MCF 10A (cell line): Measurements from ENCODE around the gene RAB30. TPM values are rescaled to one million over a fixed set of nuclear protein-coding genes. Genes with fewer than 3 reads are reported as not detected.

ENCODE experiments used
- BruUV-seq: library from RNA; stranded (reverse); fragments of 400-500 nt; replicated peaks from 2 replicates; lab custom pipeline; 2021; lab: Mats Ljungman, UMichigan
- CTCF ChIA-PET: fragments of 300-600 bp; sonication (Branson Sonifier 250); formaldehyde crosslinking; extraction: SDS; loops from one replicate; lab custom pipeline; 2021; ENCODE audit warnings: antibody characterized with exemption, inconsistent platforms; lab: Yijun Ruan, JAX
- POLR2A ChIA-PET: fragments of 300-600, 350-650 bp; sonication (Branson Sonifier 250); formaldehyde crosslinking; extraction: SDS; loops from one replicate; lab custom pipeline; 2020; ENCODE audit warnings: antibody characterized with exemption, inconsistent platforms; lab: Yijun Ruan, JAX
- DNase-seq: peaks from one replicate; pipeline ENCODE4 v3.0.0-alpha.2; 2018; ENCODE audit not compliant: unreplicated experiment
- H3K27ac Mint-ChIP-seq: one replicate; pipeline ENCODE4 v1.8.0; 2022; ENCODE audit warnings: mild to moderate bottlenecking, low read depth, mixed read lengths; ENCODE audit not compliant: unreplicated experiment
- H3K27me3 Mint-ChIP-seq: one replicate; pipeline ENCODE4 v1.8.0; 2022; ENCODE audit warnings: mixed read lengths; ENCODE audit not compliant: insufficient read depth, unreplicated experiment
- H3K36me3 Mint-ChIP-seq: one replicate; pipeline ENCODE4 v1.8.0; 2022; ENCODE audit warnings: mild to moderate bottlenecking, moderate library complexity, mixed read lengths; ENCODE audit not compliant: insufficient read depth, unreplicated experiment
- H3K4me1 Mint-ChIP-seq: one replicate; pipeline ENCODE4 v1.8.0; 2022; ENCODE audit warnings: mixed read lengths; ENCODE audit not compliant: insufficient read depth, unreplicated experiment
- H3K4me3 Mint-ChIP-seq: one replicate; pipeline ENCODE4 v1.8.0; 2022; ENCODE audit warnings: mild to moderate bottlenecking, moderate library complexity, mixed read lengths; ENCODE audit not compliant: unreplicated experiment
- H3K9me3 Mint-ChIP-seq: one replicate; pipeline ENCODE4 v1.8.0; 2022; ENCODE audit warnings: mixed read lengths; ENCODE audit not compliant: unreplicated experiment
- intact Hi-C: fragments of 100-400 bp; cut with micrococcal nuclease; formaldehyde crosslinking; loops from 2 replicates; pipeline ENCODE4 v1.14.1; 2022
- total RNA-seq: library from RNA; stranded (reverse); gene quantifications from 2 replicates; pipeline ENCODE4 v1.2.3, GENCODE V29; 2022
- TF ChIP-seq, protein P1 (sequence below): fragments of 200-600 bp; IDR thresholded peaks from one replicate; pipeline ENCODE4 v1.8.0; 2022; ENCODE audit warnings: antibody characterized with exemption, mild to moderate bottlenecking; ENCODE audit not compliant: unreplicated experiment

The RAB30 gene
- total RNA-seq, 1 experiment from 2014 or later, result 12.5 TPM

- CTCF ChIA-PET, result interaction anchor here (0.6 to 3.2 kb wide), 8 partner anchors 11 to 202 kb away, joined by 3 to 21 read pairs (median 4); no protein-coding TSS in a partner anchor
- no TSS peak for BruUV-seq
- peak; percentile 62 for DNase-seq
- H3K9me3 Mint-ChIP-seq, result no peaks in the 10 kb centered on the region
- no peak overlapping the region for H3K4me3 Mint-ChIP-seq
- no peaks in the 10 kb centered on the region for H3K27me3 Mint-ChIP-seq
- POLR2A ChIA-PET, result interaction anchor here (0.6 to 7.3 kb wide), 26 partner anchors 8 to 216 kb away, joined by 3 to 188 read pairs (median 10); partner anchors contain the start of genes ANKRD42, CCDC90B, DDIAS and PCF11
- H3K4me1 Mint-ChIP-seq, result peaks cover 26% of the 10 kb centered on the region
- H3K36me3 Mint-ChIP-seq, result peaks cover 20% of the 10 kb centered on the region
- intact Hi-C loops, result loop anchor here (2.0 to 10.0 kb wide), 5 partner anchors 38 to 215 kb away; no protein-coding TSS in a partner anchor
- H3K27ac Mint-ChIP-seq, result no peak overlapping the region
- TF ChIP-seq, protein P1, sequence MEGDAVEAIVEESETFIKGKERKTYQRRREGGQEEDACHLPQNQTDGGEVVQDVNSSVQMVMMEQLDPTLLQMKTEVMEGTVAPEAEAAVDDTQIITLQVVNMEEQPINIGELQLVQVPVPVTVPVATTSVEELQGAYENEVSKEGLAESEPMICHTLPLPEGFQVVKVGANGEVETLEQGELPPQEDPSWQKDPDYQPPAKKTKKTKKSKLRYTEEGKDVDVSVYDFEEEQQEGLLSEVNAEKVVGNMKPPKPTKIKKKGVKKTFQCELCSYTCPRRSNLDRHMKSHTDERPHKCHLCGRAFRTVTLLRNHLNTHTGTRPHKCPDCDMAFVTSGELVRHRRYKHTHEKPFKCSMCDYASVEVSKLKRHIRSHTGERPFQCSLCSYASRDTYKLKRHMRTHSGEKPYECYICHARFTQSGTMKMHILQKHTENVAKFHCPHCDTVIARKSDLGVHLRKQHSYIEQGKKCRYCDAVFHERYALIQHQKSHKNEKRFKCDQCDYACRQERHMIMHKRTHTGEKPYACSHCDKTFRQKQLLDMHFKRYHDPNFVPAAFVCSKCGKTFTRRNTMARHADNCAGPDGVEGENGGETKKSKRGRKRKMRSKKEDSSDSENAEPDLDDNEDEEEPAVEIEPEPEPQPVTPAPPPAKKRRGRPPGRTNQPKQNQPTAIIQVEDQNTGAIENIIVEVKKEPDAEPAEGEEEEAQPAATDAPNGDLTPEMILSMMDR, result no peak
Measured at GRCh38 chr11:83070044-83070701, 1.5 kb downstream of the RAB30 start.

GRCh38 chr11:83069441-83070043, 2.2 kb downstream of the RAB30 start:
- ChIA-PET CTCF (interaction anchor here (0.8 to 3.2 kb wide), 4 partner anchors 36 to 361 kb away, joined by 3 to 21 read pairs (median 6); no protein-coding TSS in a partner anchor), POLR2A (interaction anchor here (0.6 to 7.3 kb wide), 21 partner anchors 7 to 168 kb away, joined by 3 to 188 read pairs (median 23); partner anchors contain the start of genes ANKRD42, DDIAS, PCF11 and PRCP)
- H3K36me3 Mint-ChIP-seq, result peaks cover 14% of the 10 kb centered on the region
- H3K9me3 Mint-ChIP-seq, result no peaks in the 10 kb centered on the region
- no peaks in the 10 kb centered on the region for H3K27me3 Mint-ChIP-seq
- peaks cover 26% of the 10 kb centered on the region for H3K4me1 Mint-ChIP-seq
- intact Hi-C loops, result loop anchor here (2.0 to 10.0 kb wide), 5 partner anchors 37 to 215 kb away; no protein-coding TSS in a partner anchor
- H3K27ac Mint-ChIP-seq, result no peak overlapping the region
- DNase-seq, result no peak
- BruUV-seq, result no TSS peak
- TF ChIP-seq, protein P1, result no peak
- H3K4me3 Mint-ChIP-seq, result no peak overlapping the region

GRCh38 chr11:83068568-83068967, 3.1 kb downstream of the RAB30 start:
- H3K27me3 Mint-ChIP-seq, result no peaks in the 10 kb centered on the region
- no TSS peak for BruUV-seq
- peaks cover 10% of the 10 kb centered on the region for H3K36me3 Mint-ChIP-seq
- H3K9me3 Mint-ChIP-seq, result no peaks in the 10 kb centered on the region
- H3K4me3 Mint-ChIP-seq, result no peak overlapping the region
- POLR2A ChIA-PET, result interaction anchor here (0.9 to 7.3 kb wide), 5 partner anchors 14 to 94 kb away, joined by 3 to 188 read pairs (median 23); partner anchors contain the start of gene PCF11
- H3K4me1 Mint-ChIP-seq, result peaks cover 24% of the 10 kb centered on the region
- TF ChIP-seq, protein P1, result no peak
- no peak for DNase-seq
- intact Hi-C loops, result no loop called here
- CTCF ChIA-PET, result interaction anchor here (0.6 to 0.9 kb wide), 4 partner anchors 178 to 360 kb away, joined by 3 to 5 read pairs (median 4); no protein-coding TSS in a partner anchor
- H3K27ac Mint-ChIP-seq, result no peak overlapping the region

GRCh38 chr11:83064011-83064410, 7.7 kb downstream of the RAB30 start:
- POLR2A ChIA-PET, result interaction anchor here (0.6 to 6.2 kb wide), 5 partner anchors 7 to 137 kb away, joined by 3 to 43 read pairs (median 16); partner anchors contain the start of gene RAB30
- DNase-seq, result no peak
- Mint-ChIP-seq H3K9me3 (no peaks in the 10 kb centered on the region), H3K4me1 (peaks cover 24% of the 10 kb centered on the region), H3K27me3 (no peaks in the 10 kb centered on the region), H3K36me3 (no peaks in the 10 kb centered on the region), H3K27ac (no peak overlapping the region), H3K4me3 (no peak overlapping the region)
- BruUV-seq, result no TSS peak
- CTCF ChIA-PET, result interaction anchor here (0.6 to 2.4 kb wide), 3 partner anchors 12 to 115 kb away, joined by 3 to 7 read pairs (median 5); no protein-coding TSS in a partner anchor
- TF ChIP-seq, protein P1, result no peak
- intact Hi-C loops, result no loop called here
